Measurements from ENCODE around the gene TMIE.

The TMIE gene

GRCh38 chr3:46675426-46675825, 25.8 kb upstream of the TMIE start:
- TF ChIP-seq CTCF (conservative IDR thresholded peaks at IDR 0.05) (no peak), ZFX (IDR thresholded peaks at IDR 0.05) (no peak)
- H3K27ac ChIP-seq = no peak overlapping the region

- H3K27ac ChIP-seq = no peak overlapping the region
- TF ChIP-seq ZFX (IDR thresholded peaks at IDR 0.05) (no peak), CTCF (conservative IDR thresholded peaks at IDR 0.05) (no peak)
Observed at GRCh38 chr3:46675843-46676567, 25.2 kb upstream of the TMIE start.

GRCh38 chr3:46676601-46677410, 24.4 kb upstream of the TMIE start:
- no peak for TF ChIP-seq ZFX (IDR thresholded peaks at IDR 0.05)
- no peak overlapping the region for H3K27ac ChIP-seq

- no peak overlapping the region for H3K27ac ChIP-seq
Observed at GRCh38 chr3:46677411-46677726, 23.8 kb upstream of the TMIE start.

GRCh38 chr3:46678280-46678679, 22.9 kb upstream of the TMIE start:
- no peak overlapping the region for H3K27ac ChIP-seq
- TF ChIP-seq CTCF (conservative IDR thresholded peaks at IDR 0.05) = no peak
- no peak for TF ChIP-seq ZFX (IDR thresholded peaks at IDR 0.05)

More at GRCh38 chr3:46677411-46677726, 23.8 kb upstream of the TMIE start:
- TF ChIP-seq CTCF (conservative IDR thresholded peaks at IDR 0.05) (no peak), ZFX (IDR thresholded peaks at IDR 0.05) (no peak)

- no peak overlapping the region for H3K27ac ChIP-seq
- TF ChIP-seq ZFX (IDR thresholded peaks at IDR 0.05) = no peak
- no peak for TF ChIP-seq CTCF (conservative IDR thresholded peaks at IDR 0.05)
Observed at GRCh38 chr3:46679681-46680080, 21.5 kb upstream of the TMIE start.

GRCh38 chr3:46680298-46680826, 20.8 kb upstream of the TMIE start:
- TF ChIP-seq CTCF (conservative IDR thresholded peaks at IDR 0.05) = no peak
- no peak for TF ChIP-seq ZFX (IDR thresholded peaks at IDR 0.05)

More at GRCh38 chr3:46680298-46680826, 20.8 kb upstream of the TMIE start:
- H3K27ac ChIP-seq = no peak overlapping the region

All from C4-2B (cell line).